HepG2 (cell line): ENCODE measurements around the gene PIP5KL1. TPM values are rescaled to one million over a fixed set of nuclear protein-coding genes. Genes with fewer than 3 reads are reported as not detected.

Experiments
- CAMTA2 ChIP-seq: sonication (generic); formaldehyde crosslinking; IDR thresholded peaks from 2 replicates; pipeline ENCODE4 v1.4.0; 2020; ENCODE audit warnings: mild to moderate bottlenecking, missing genetic modification reagents, borderline replicate concordance
- CEBPZ ChIP-seq: IDR thresholded peaks from 2 replicates; pipeline ENCODE4 v1.6.1; 2012; ENCODE audit warnings: low read length, improper control_type of control experiment
- ETV5 ChIP-seq: IDR thresholded peaks from 2 replicates; pipeline ENCODE4 v1.6.1; 2018; ENCODE audit warnings: missing biosample characterization, missing genetic modification reagents, inconsistent platforms, borderline replicate concordance
- GATAD1 ChIP-seq: IDR thresholded peaks from 2 replicates; pipeline ENCODE4 v1.6.1; 2016; ENCODE audit warnings: missing genetic modification reagents, missing compliant biosample characterization
- GRHL1 ChIP-seq: sonication (generic); formaldehyde crosslinking; conservative IDR thresholded peaks from 2 replicates; pipeline ENCODE4 v1.8.0; 2022; ENCODE audit warnings: missing genetic modification reagents
- JDP2 ChIP-seq: sonication (generic); formaldehyde crosslinking; IDR thresholded peaks from 2 replicates; pipeline ENCODE4 v1.8.1; 2022; ENCODE audit warnings: missing genetic modification reagents, borderline replicate concordance
- KLF12 ChIP-seq: sonication (generic); formaldehyde crosslinking; IDR thresholded peaks from 2 replicates; pipeline ENCODE4 v1.4.0; 2020; ENCODE audit warnings: missing genetic modification reagents, borderline replicate concordance
- LBX2 ChIP-seq: sonication (generic); formaldehyde crosslinking; IDR thresholded peaks from 2 replicates; pipeline ENCODE4 v1.5.0; 2020; ENCODE audit warnings: missing genetic modification reagents, mild to moderate bottlenecking, borderline replicate concordance
- NFE2L1 ChIP-seq: sonication (generic); formaldehyde crosslinking; IDR thresholded peaks from 2 replicates; pipeline ENCODE4 v1.4.0; 2020; ENCODE audit warnings: missing genetic modification reagents, mild to moderate bottlenecking, borderline replicate concordance
- NR2F6 ChIP-seq, 2 experiments: IDR thresholded peaks; 2 replicates each; pipeline ENCODE4 v1.6.1; 2016; ENCODE audit warnings: antibody characterized with exemption in 1 of 2, mild to moderate bottlenecking in 1 of 2
- SATB2 ChIP-seq: sonication (generic); formaldehyde crosslinking; IDR thresholded peaks from 2 replicates; pipeline ENCODE4 v1.5.0; 2020; ENCODE audit warnings: missing genetic modification reagents
- SMARCC2 ChIP-seq: fragments of 450-650 bp; IDR thresholded peaks from 2 replicates; pipeline ENCODE4 v1.6.1; 2017; ENCODE audit warnings: antibody characterized with exemption, mild to moderate bottlenecking
- SNAPC5 ChIP-seq: sonication (generic); formaldehyde crosslinking; IDR thresholded peaks from 2 replicates; pipeline ENCODE4 v1.8.1; 2023; ENCODE audit warnings: mild to moderate bottlenecking, missing genetic modification reagents, borderline replicate concordance
- STAT5B ChIP-seq: sonication (generic); formaldehyde crosslinking; IDR thresholded peaks from 2 replicates; pipeline ENCODE4 v1.4.0; 2020; ENCODE audit warnings: missing genetic modification reagents
- WIZ ChIP-seq: sonication (generic); formaldehyde crosslinking; IDR thresholded peaks from 2 replicates; pipeline ENCODE4 v1.5.1; 2020; ENCODE audit warnings: mild to moderate bottlenecking, missing genetic modification reagents
- ZNF256 ChIP-seq: sonication (generic); formaldehyde crosslinking; conservative IDR thresholded peaks from 2 replicates; pipeline ENCODE4 v1.4.0; 2020; ENCODE audit warnings: missing genetic modification reagents
- ZNF44 ChIP-seq: sonication (generic); formaldehyde crosslinking; IDR thresholded peaks from 2 replicates; pipeline ENCODE4 v1.5.1; 2020; ENCODE audit warnings: mild to moderate bottlenecking, missing genetic modification reagents
- ZNF670 ChIP-seq: sonication (generic); formaldehyde crosslinking; IDR thresholded peaks from 2 replicates; pipeline ENCODE4 v1.8.0; 2022; ENCODE audit warnings: mild to moderate bottlenecking, missing genetic modification reagents, borderline replicate concordance
- ZNF687 ChIP-seq: sonication (generic); formaldehyde crosslinking; IDR thresholded peaks from 2 replicates; pipeline ENCODE4 v1.5.1; 2020; ENCODE audit warnings: mild to moderate bottlenecking, missing genetic modification reagents, moderate library complexity
- ZZZ3 ChIP-seq: sonication (generic); formaldehyde crosslinking; IDR thresholded peaks from 2 replicates; pipeline ENCODE4 v1.4.0; 2020; ENCODE audit warnings: missing genetic modification reagents, mild to moderate bottlenecking, borderline replicate concordance
- polyA plus RNA-seq, 8 experiments: library from polyadenylated mRNA; depleted of rRNA in 3 of 8; stranded (reverse) in 7 of 8; unstranded in 1 of 8; fragments of >200 nt; fragmentation: Illumina TruSeq in 4 of 8; extraction: Trizol in 4 of 8; gene quantifications; 2 replicates each; pipeline versions ENCODE4 v1.2.1 to v1.2.3, GENCODE V29; 2011 to 2016; ENCODE audit warnings: low read depth in 4 of 8, missing spikeins in 1 of 8, mixed read lengths in 1 of 8; ENCODE audit not compliant: insufficient read depth in 1 of 8
- total RNA-seq, 5 experiments: library from RNA; depleted of rRNA; stranded (reverse); fragments of >200 nt; fragmentation: Illumina TruSeq; extraction: Trizol; gene quantifications; 2 replicates each; pipeline ENCODE4 v1.2.3, GENCODE V29; 2016; ENCODE audit warnings: low read depth in 1 of 5

PIP5KL1 gene
- total and polyA plus RNA-seq, 2 of the 13 experiments (the other 11 are each of a cell fraction or from before 2014, with no cell fraction given) = 0.20 to 0.49 TPM

- no peak for TF ChIP-seq LBX2
- no peak for TF ChIP-seq ZNF256
- TF ChIP-seq GRHL1 = no peak
- TF ChIP-seq CAMTA2 (CRISPR knock-in tag) = no peak
- no peak for TF ChIP-seq GATAD1 (CRISPR knock-in tag)
- TF ChIP-seq ETV5 = peak; percentile 27; the same call in 1 of the 2 replicates
- TF ChIP-seq ZZZ3 (CRISPR knock-in tag) = no peak
- TF ChIP-seq SATB2 (CRISPR knock-in tag) = no peak
- no peak for TF ChIP-seq WIZ (CRISPR knock-in tag)
- no peak for TF ChIP-seq SNAPC5
- no peak for TF ChIP-seq KLF12
- no peak for TF ChIP-seq CEBPZ
- no peak for TF ChIP-seq STAT5B
- no peak for TF ChIP-seq JDP2 (CRISPR knock-in tag)
- 0 out of 2 replicates have a peak, but pooled peaks have one; percentile 22 for TF ChIP-seq NR2F6 (IDR thresholded peaks at IDR 0.05)
- TF ChIP-seq NR2F6 (CRISPR knock-in tag; IDR thresholded peaks at IDR 0.05) = no peak
- TF ChIP-seq SMARCC2 = no peak
- TF ChIP-seq ZNF670 (CRISPR knock-in tag) = no peak
- no peak for TF ChIP-seq ZNF44 (CRISPR knock-in tag)
- peak; percentile 37 for TF ChIP-seq ZNF687 (CRISPR knock-in tag)
- TF ChIP-seq NFE2L1 = no peak
Observed at GRCh38 chr9:127931092-127931881, 710 bp upstream of the PIP5KL1 start (continued).
